Lower lobe of right lung (tissue), 2 donors: ENCODE data around the gene PEX11G. TPM values are rescaled to one million over a fixed set of nuclear protein-coding genes. Genes with fewer than 3 reads are reported as not detected.

Source experiments
- ATAC-seq, 2 donors: fragments of 200-7000 bp; cut with Tn5 transposase; one replicate each; pipeline ENCODE4 v1.9.1; 2020 to 2022; ENCODE audit warnings: mild to moderate bottlenecking in 2 of 2, moderate library complexity in 2 of 2
- DNase-seq: peaks from one replicate; pipeline ENCODE4 v3.0.0-alpha.2; 2020
- H3K27ac ChIP-seq: fragments of 200-600 bp; one replicate; pipeline ENCODE4 v1.8.0; 2022
- H3K27me3 ChIP-seq: fragments of 200-600 bp; one replicate; pipeline ENCODE4 v1.8.0; 2022; ENCODE audit warnings: low read depth
- H3K36me3 ChIP-seq: fragments of 200-600 bp; one replicate; pipeline ENCODE4 v1.8.0; 2022; ENCODE audit warnings: mild to moderate bottlenecking
- H3K4me1 ChIP-seq: fragments of 200-600 bp; one replicate; pipeline ENCODE4 v1.8.0; 2022
- H3K4me3 ChIP-seq: fragments of 200-600 bp; one replicate; pipeline ENCODE4 v1.8.0; 2022; ENCODE audit warnings: mild to moderate bottlenecking
- H3K9me3 ChIP-seq: fragments of 200-600 bp; one replicate; pipeline ENCODE4 v1.8.0; 2022
- CTCF ChIP-seq: fragments of 200-600 bp; IDR thresholded peaks from one replicate; pipeline ENCODE4 v1.8.0; 2022; ENCODE audit warnings: antibody characterized with exemption, mild to moderate bottlenecking
- intact Hi-C: fragments of 100-400 bp; cut with DNase I; formaldehyde crosslinking; loops from one replicate; pipeline ENCODE4 v1.11.0; 2022
- total RNA-seq: library from RNA; stranded (reverse); fragmentation: NEBNext Ultra II Directional; extraction: Animal tissue kit (Norgen Biotek cat#: 25700); gene quantifications from one replicate; pipeline ENCODE4 v1.2.1, GENCODE V29; 2021
- donor health status: DM: no; HTN: yes; CAD: no; lungs with severe emphysema.

Gene PEX11G
- total RNA-seq, 1 donor from 2014 or later, result 3.8 TPM

DNA sequence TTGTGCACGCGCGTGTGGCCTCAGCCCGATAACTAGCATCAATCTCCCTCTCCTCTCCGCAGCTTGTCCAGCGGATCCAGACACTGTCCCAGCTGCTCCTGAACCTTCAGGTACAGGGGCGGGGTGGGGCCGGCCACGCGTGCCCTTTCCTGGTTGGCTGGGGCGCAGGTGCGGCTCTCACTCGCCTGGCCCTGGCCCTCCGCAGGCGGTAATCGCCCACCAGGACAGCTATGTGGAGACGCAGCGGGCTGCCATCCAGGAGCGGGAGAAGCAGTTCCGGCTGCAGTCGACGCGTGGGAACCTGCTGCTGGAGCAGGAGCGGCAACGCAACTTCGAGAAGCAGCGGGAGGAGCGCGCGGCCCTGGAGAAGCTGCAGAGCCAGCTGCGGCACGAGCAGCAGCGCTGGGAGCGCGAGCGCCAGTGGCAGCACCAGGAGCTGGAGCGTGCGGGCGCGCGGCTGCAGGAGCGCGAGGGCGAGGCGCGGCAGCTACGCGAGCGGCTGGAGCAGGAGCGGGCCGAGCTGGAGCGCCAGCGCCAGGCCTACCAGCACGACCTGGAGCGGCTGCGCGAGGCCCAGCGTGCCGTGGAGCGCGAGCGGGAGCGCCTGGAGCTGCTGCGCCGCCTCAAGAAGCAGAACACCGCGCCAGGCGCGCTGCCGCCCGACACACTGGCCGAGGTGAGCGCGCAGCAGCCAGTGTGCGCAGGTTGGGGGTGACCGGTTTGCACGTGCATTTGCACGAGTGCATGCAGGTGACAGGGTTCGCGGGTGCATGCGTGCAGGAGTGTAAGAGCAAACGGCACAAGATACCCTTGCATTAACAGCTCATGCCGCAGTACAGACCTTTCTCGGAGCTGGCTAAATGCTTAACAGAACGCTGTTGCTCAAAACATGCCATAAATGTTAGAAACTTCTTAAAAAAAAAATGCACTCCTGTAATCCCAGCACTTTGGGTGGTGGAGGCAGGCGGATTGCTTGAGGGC is 21.5 kb downstream of the PEX11G start:
- no peak for TF ChIP-seq CTCF
- no peak overlapping the region for H3K27ac ChIP-seq
- peaks cover 98% of the 10 kb centered on the region for H3K36me3 ChIP-seq
- no peak for ATAC-seq
- no peak overlapping the region for H3K4me3 ChIP-seq
- no peaks in the 10 kb centered on the region for H3K4me1 ChIP-seq
- no peak for DNase-seq
- intact Hi-C loops, result no loop called here
- no peaks in the 10 kb centered on the region for H3K27me3 ChIP-seq
- no peaks in the 10 kb centered on the region for H3K9me3 ChIP-seq

DNA sequence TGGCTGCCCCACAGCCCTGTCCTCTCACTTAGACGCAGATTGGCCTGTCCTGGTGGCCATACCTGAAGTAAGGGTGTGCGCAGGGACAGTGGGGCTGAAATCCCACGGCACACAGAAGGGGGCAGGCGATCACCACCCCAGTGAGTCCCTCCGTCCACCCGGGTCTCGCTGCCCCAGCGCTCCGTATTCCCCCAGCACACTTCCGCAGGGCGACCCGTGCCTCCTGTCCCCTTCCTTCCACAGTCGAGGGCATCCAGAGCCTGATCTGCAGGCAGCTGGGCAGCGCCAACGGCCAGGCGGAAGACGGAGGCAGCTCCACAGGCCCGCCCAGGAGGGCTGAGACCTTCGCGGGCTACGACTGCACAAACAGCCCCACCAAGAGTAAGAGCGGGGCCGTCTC is 25.3 kb downstream of the PEX11G start:
- Histone ChIP-seq H3K4me1 (no peaks in the 10 kb centered on the region), H3K27me3 (no peaks in the 10 kb centered on the region), H3K36me3 (peaks cover 98% of the 10 kb centered on the region), H3K9me3 (no peaks in the 10 kb centered on the region), H3K27ac (no peak overlapping the region), H3K4me3 (no peak overlapping the region)
- intact Hi-C loops, result no loop called here
- DNase-seq (no peak), ATAC-seq (peak in 1 of 2 donors; percentile 13)
- no peak for TF ChIP-seq CTCF

- Histone ChIP-seq H3K27me3 (no peaks in the 10 kb centered on the region), H3K4me1 (no peaks in the 10 kb centered on the region), H3K9me3 (no peaks in the 10 kb centered on the region), H3K36me3 (peaks cover 95% of the 10 kb centered on the region), H3K27ac (no peak overlapping the region), H3K4me3 (no peak overlapping the region)
- ATAC-seq (peak; percentile 14 to 28), DNase-seq (no peak)
- intact Hi-C loops, result no loop called here
- TF ChIP-seq CTCF, result no peak
Observed at GRCh38 chr19:7461841-7462629, 26.8 kb downstream of the PEX11G start.

DNA sequence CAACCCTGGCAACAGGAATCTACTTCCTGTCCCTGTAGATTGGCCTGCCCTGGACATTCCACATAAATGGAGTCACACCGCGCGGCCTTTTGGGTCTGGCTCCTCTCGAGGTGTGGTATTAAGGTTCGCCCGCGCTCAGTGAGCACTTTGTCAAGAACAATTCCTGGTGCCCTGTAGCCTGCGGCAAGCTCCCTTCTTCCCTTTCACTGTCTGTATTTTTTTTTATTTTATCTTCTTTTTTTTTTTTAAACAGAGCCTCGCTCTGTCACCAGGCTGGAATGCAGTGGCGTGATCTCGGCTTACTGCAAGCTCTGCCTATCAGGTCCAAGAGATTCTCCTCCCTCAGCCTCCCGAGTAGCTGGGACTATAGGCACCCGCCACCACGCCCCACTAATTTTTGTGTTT is 28.3 kb downstream of the PEX11G start:
- Histone ChIP-seq H3K27ac (no peak overlapping the region), H3K4me3 (no peak overlapping the region), H3K9me3 (no peaks in the 10 kb centered on the region), H3K4me1 (no peaks in the 10 kb centered on the region), H3K36me3 (peaks cover 97% of the 10 kb centered on the region), H3K27me3 (no peaks in the 10 kb centered on the region)
- DNase-seq (no peak), ATAC-seq (no peak)
- no peak for TF ChIP-seq CTCF
- intact Hi-C loops, result no loop called here

- Histone ChIP-seq H3K9me3 (no peaks in the 10 kb centered on the region), H3K4me1 (no peaks in the 10 kb centered on the region), H3K27ac (no peak overlapping the region), H3K4me3 (no peak overlapping the region), H3K27me3 (no peaks in the 10 kb centered on the region), H3K36me3 (peaks cover 93% of the 10 kb centered on the region)
- intact Hi-C loops, result no loop called here
- no peak for TF ChIP-seq CTCF
- peak in 1 of 2 donors; percentile 5 for ATAC-seq
- no peak for DNase-seq
Observed at GRCh38 chr19:7459773-7460172, 29.1 kb downstream of the PEX11G start.
